Left hindlimb (tissue), 1 donor: Measurements from ENCODE around the gene ITGB5.

Experiments used
- DNase-seq: peaks from one replicate; pipeline ENCODE4 v3.0.0-alpha.2; 2018

ITGB5 gene

GRCh38 chr3:124731760-124732159, 155.4 kb downstream of the ITGB5 start:
- no peak for DNase-seq

GRCh38 chr3:124730941-124731297, 156.2 kb downstream of the ITGB5 start:
- DNase-seq, result no peak

- peak; percentile 92 for DNase-seq
Measured at GRCh38 chr3:124730129-124730940, 156.8 kb downstream of the ITGB5 start, which contains the start of gene UMPS. TSS of gene UMPS (plus strand) at chr3:124730452. CDS start at chr3:124730472, 20 bp downstream.

GRCh38 chr3:124722589-124722988, 164.6 kb downstream of the ITGB5 start:
- no peak for DNase-seq

GRCh38 chr3:124714223-124714853, 172.8 kb downstream of the ITGB5 start:
- peak; percentile 42 for DNase-seq
